OCI-LY7 (cell line): ENCODE results near the gene MFAP3L. TPM values are rescaled to one million over a fixed set of nuclear protein-coding genes. Genes with fewer than 3 reads are reported as not detected.

ENCODE experiments used
- BruUV-seq: library from RNA; stranded (reverse); fragments of 400-500 nt; replicated peaks from 2 replicates; lab custom pipeline; 2021; lab: Mats Ljungman, UMichigan
- CTCF ChIA-PET: fragments of 300-600 bp; sonication (Branson Sonifier 250); formaldehyde crosslinking; loops from one replicate; lab custom pipeline; 2022; ENCODE audit warnings: antibody characterized with exemption; ENCODE audit not compliant: unreplicated experiment; lab: Charles Lee
- POLR2A ChIA-PET: fragments of 300-600 bp; sonication (Branson Sonifier 250); formaldehyde crosslinking; loops from one replicate; lab custom pipeline; 2022; ENCODE audit warnings: antibody characterized with exemption; lab: Charles Lee
- DNase-seq: peaks from one replicate; pipeline ENCODE4 v3.0.0-alpha.2; 2015; ENCODE audit warnings: low spot score
- H2AFZ ChIP-seq: fragments of 200-600 bp; sonication (generic), shearing (Covaris generic); 2 replicates; pipeline ENCODE4 v1.6.1; 2014; ENCODE audit warnings: mild to moderate bottlenecking, antibody characterized with exemption, low read length, moderate library complexity
- H3K27ac ChIP-seq: fragments of 200-600 bp; sonication (generic); 2 replicates; pipeline ENCODE4 v1.5.1; 2014; ENCODE audit warnings: mixed run types, low read depth, mild to moderate bottlenecking, moderate library complexity, low read length, inconsistent platforms; ENCODE audit not compliant: poor library complexity, severe bottlenecking
- H3K36me3 ChIP-seq: fragments of 200-600 bp; sonication (generic); 2 replicates; pipeline ENCODE4 v1.6.1; 2014; ENCODE audit warnings: mild to moderate bottlenecking, antibody characterized with exemption, low read length, moderate library complexity, mixed read lengths; ENCODE audit not compliant: insufficient read depth
- H3K4me1 ChIP-seq: fragments of 200-600 bp; sonication (generic); 2 replicates; pipeline ENCODE4 v1.5.1; 2014; ENCODE audit warnings: mild to moderate bottlenecking, low read length; ENCODE audit not compliant: insufficient read depth, poor library complexity, severe bottlenecking
- H3K4me2 ChIP-seq: fragments of 200-600 bp; sonication (generic); 2 replicates; pipeline ENCODE4 v1.6.1; 2014; ENCODE audit warnings: mild to moderate bottlenecking, low read length
- H3K4me3 ChIP-seq: fragments of 200-600 bp; sonication (generic); 2 replicates; pipeline ENCODE4 v1.5.1; 2014; ENCODE audit warnings: mild to moderate bottlenecking, low read depth, low read length; ENCODE audit not compliant: poor library complexity, severe bottlenecking
- H3K79me2 ChIP-seq: fragments of 200-600 bp; sonication (generic); 2 replicates; pipeline ENCODE4 v1.6.1; 2016; ENCODE audit warnings: low read depth, mild to moderate bottlenecking, low read length, moderate library complexity, mixed read lengths; ENCODE audit not compliant: insufficient read depth
- H3K9me2 ChIP-seq: fragments of 200-600 bp; sonication (generic); 2 replicates; pipeline ENCODE4 v1.6.1; 2016; ENCODE audit warnings: mild to moderate bottlenecking, low read length, mixed read lengths; ENCODE audit not compliant: insufficient read depth
- H3K9me3 ChIP-seq: fragments of 200-600 bp; sonication (generic); 2 replicates; pipeline ENCODE4 v1.6.1; 2014; ENCODE audit warnings: mild to moderate bottlenecking, mixed run types, low read length, mixed read lengths
- H4K20me1 ChIP-seq: fragments of 200-600 bp; sonication (generic); 2 replicates; pipeline ENCODE4 v1.6.1; 2014; ENCODE audit warnings: mild to moderate bottlenecking, antibody characterized with exemption, low read length, moderate library complexity, mixed read lengths; ENCODE audit not compliant: insufficient read depth
- CTCF ChIP-seq: fragments of 200-600 bp; sonication (generic); conservative IDR thresholded peaks from 2 replicates; pipeline ENCODE4 v1.5.1; 2014; ENCODE audit warnings: mild to moderate bottlenecking, antibody characterized with exemption, low read length, moderate library complexity, mixed read lengths
- EZH2phosphoT487 ChIP-seq: fragments of 200-600 bp; sonication (generic); IDR thresholded peaks from 2 replicates; pipeline ENCODE4 v1.6.1; 2018; ENCODE audit warnings: low read depth, borderline replicate concordance, mild to moderate bottlenecking, mixed run types, antibody characterized with exemption, low read length, moderate library complexity, mixed read lengths
- intact Hi-C: fragments of 100-400 bp; cut with micrococcal nuclease; formaldehyde crosslinking; loops from one replicate; pipeline ENCODE4 v1.10.0; 2022; ENCODE audit not compliant: unreplicated experiment
- total RNA-seq, 2 experiments: library from RNA; depleted of rRNA in 1 of 2; stranded (reverse); fragments of >200 nt in 1 of 2; shearing (Covaris generic) in 1 of 2; gene quantifications; 2 replicates each; pipeline ENCODE4 v1.2.3, GENCODE V29; 2014 to 2022

Gene MFAP3L
- total RNA-seq, 2 experiments from 2014 or later: not detected

- Histone ChIP-seq H3K4me3 (no peak overlapping the region), H3K79me2 (no peaks in the 10 kb centered on the region), H3K9me3 (no peaks in the 10 kb centered on the region), H3K4me1 (no peaks in the 10 kb centered on the region), H2AFZ (no peak overlapping the region), H3K9me2 (no peaks in the 10 kb centered on the region), H4K20me1 (no peaks in the 10 kb centered on the region), H3K36me3 (no peaks in the 10 kb centered on the region), H3K27ac (no peak overlapping the region), H3K4me2 (no peak overlapping the region)
- ChIA-PET CTCF (no interaction called here), POLR2A (interaction anchor here (0.6 to 1.0 kb wide), 2 partner anchors 10 to 1046 kb away, joined by 3 to 4 read pairs; no protein-coding TSS in a partner anchor)
- DNase-seq: no peak
- intact Hi-C loops: no loop called here
- TF ChIP-seq CTCF: no peak
- TF ChIP-seq EZH2phosphoT487: no peak
- no TSS peak for BruUV-seq
Measured at GRCh38 chr4:170057866-170058265, 31.7 kb upstream of the MFAP3L start.

- Histone ChIP-seq H3K9me3 (no peaks in the 10 kb centered on the region), H3K4me2 (no peak overlapping the region), H3K36me3 (no peaks in the 10 kb centered on the region), H3K27ac (no peak overlapping the region), H2AFZ (no peak overlapping the region), H3K79me2 (no peaks in the 10 kb centered on the region), H3K4me1 (no peaks in the 10 kb centered on the region), H3K9me2 (no peaks in the 10 kb centered on the region), H3K4me3 (no peak overlapping the region), H4K20me1 (no peaks in the 10 kb centered on the region)
- CTCF ChIA-PET: no interaction called here
- POLR2A ChIA-PET: no interaction called here
- intact Hi-C loops: no loop called here
- BruUV-seq: no TSS peak
- TF ChIP-seq EZH2phosphoT487 (no peak), CTCF (no peak)
- DNase-seq: no peak
Measured at GRCh38 chr4:170052919-170053318, 26.7 kb upstream of the MFAP3L start.

- Histone ChIP-seq H3K9me2 (no peaks in the 10 kb centered on the region), H3K4me1 (no peaks in the 10 kb centered on the region), H3K4me3 (no peak overlapping the region), H3K36me3 (no peaks in the 10 kb centered on the region), H2AFZ (no peak overlapping the region), H3K79me2 (no peaks in the 10 kb centered on the region), H3K9me3 (no peaks in the 10 kb centered on the region), H4K20me1 (no peaks in the 10 kb centered on the region), H3K27ac (no peak overlapping the region), H3K4me2 (no peak overlapping the region)
- intact Hi-C loops: no loop called here
- no peak for TF ChIP-seq CTCF
- TF ChIP-seq EZH2phosphoT487: no peak
- ChIA-PET POLR2A (no interaction called here), CTCF (no interaction called here)
- no peak for DNase-seq
- BruUV-seq: no TSS peak
Measured at GRCh38 chr4:170051402-170051801, 25.2 kb upstream of the MFAP3L start.
